Eye (tissue), 1 donor: ENCODE measurements around the gene CDK6.
A peak's percentile ranks its signal among the peaks of the same experiment; 100 is the strongest.

Experiments
- DNase-seq: peaks from one replicate; pipeline ENCODE4 v3.0.0-alpha.2; 2015

The CDK6 gene

GRCh38 chr7:92788559-92789183 is 47.7 kb downstream of the CDK6 start:
- DNase-seq: no peak

- peak; percentile 36 for DNase-seq
Measured at GRCh38 chr7:92785923-92786322, 50.5 kb downstream of the CDK6 start.

GRCh38 chr7:92784935-92785334 is 51.4 kb downstream of the CDK6 start:
- DNase-seq: no peak

- no peak for DNase-seq
Measured at GRCh38 chr7:92783260-92784201, 52.8 kb downstream of the CDK6 start.

GRCh38 chr7:92782855-92783254 is 53.5 kb downstream of the CDK6 start:
- no peak for DNase-seq

- no peak for DNase-seq
Measured at GRCh38 chr7:92782236-92782635, 54.1 kb downstream of the CDK6 start.

- DNase-seq: peak; percentile 61
Measured at GRCh38 chr7:92781117-92781720, 55.2 kb downstream of the CDK6 start.

GRCh38 chr7:92778972-92779371 is 57.4 kb downstream of the CDK6 start:
- no peak for DNase-seq

- DNase-seq: no peak
Measured at GRCh38 chr7:92777993-92778392, 58.4 kb downstream of the CDK6 start.

GRCh38 chr7:92773808-92774207 is 62.6 kb downstream of the CDK6 start:
- no peak for DNase-seq

- DNase-seq: no peak
Measured at GRCh38 chr7:92769844-92770243, 66.5 kb downstream of the CDK6 start.

GRCh38 chr7:92769394-92769699 is 67.0 kb downstream of the CDK6 start:
- no peak for DNase-seq

GRCh38 chr7:92768501-92769393 is 67.6 kb downstream of the CDK6 start:
- DNase-seq: peak; percentile 88

- no peak for DNase-seq
Measured at GRCh38 chr7:92767437-92767836, 68.9 kb downstream of the CDK6 start.

- DNase-seq: no peak
Measured at GRCh38 chr7:92766461-92767003, 69.8 kb downstream of the CDK6 start.

GRCh38 chr7:92765725-92766124 is 70.6 kb downstream of the CDK6 start:
- DNase-seq: no peak

- peak; percentile 63 for DNase-seq
Measured at GRCh38 chr7:92763636-92764423, 72.5 kb downstream of the CDK6 start.

GRCh38 chr7:92762851-92763250 is 73.5 kb downstream of the CDK6 start:
- DNase-seq: no peak

- no peak for DNase-seq
Measured at GRCh38 chr7:92761391-92762097, 74.8 kb downstream of the CDK6 start.

- peak; percentile 48 for DNase-seq
Measured at GRCh38 chr7:92758796-92759431, 77.5 kb downstream of the CDK6 start.
